ENCODE data around the gene AP3D1.

AP3D1 gene

GRCh38 chr19:2081873-2082810 lies 69.2 kb downstream of the AP3D1 start:
- DNase-seq, result no peak

- DNase-seq, result no peak
These were observed 70.9 kb downstream of the AP3D1 start for GRCh38 chr19:2080336-2080988.

DNA sequence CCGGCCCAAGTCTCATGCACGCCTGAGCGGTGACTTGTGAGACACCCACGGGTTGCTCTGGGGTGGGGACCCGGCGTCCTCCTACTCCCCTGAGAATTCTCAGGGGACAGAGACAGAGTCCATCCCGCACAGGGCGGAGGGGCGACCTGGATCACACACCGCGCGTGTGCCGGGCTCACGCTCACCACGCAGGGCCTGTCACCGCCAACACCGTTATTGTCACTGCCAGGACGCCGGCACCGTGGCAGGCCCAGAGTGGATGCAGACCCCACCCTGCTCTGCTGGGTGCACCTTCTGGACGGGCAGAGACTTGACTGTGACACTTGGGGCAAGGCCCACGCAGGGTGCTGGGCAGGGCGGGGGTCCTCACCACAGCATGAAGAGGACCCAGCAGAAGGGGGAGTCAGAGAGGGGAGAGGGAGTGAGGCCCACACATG lies 71.5 kb downstream of the AP3D1 start:
- DNase-seq, result no peak

GRCh38 chr19:2079076-2079864 lies 72.1 kb downstream of the AP3D1 start:
- DNase-seq, result no peak

GRCh38 chr19:2077833-2078619 lies 73.3 kb downstream of the AP3D1 start:
- no peak for DNase-seq

GRCh38 chr19:2077398-2077797 lies 74.0 kb downstream of the AP3D1 start:
- DNase-seq, result no peak

DNA sequence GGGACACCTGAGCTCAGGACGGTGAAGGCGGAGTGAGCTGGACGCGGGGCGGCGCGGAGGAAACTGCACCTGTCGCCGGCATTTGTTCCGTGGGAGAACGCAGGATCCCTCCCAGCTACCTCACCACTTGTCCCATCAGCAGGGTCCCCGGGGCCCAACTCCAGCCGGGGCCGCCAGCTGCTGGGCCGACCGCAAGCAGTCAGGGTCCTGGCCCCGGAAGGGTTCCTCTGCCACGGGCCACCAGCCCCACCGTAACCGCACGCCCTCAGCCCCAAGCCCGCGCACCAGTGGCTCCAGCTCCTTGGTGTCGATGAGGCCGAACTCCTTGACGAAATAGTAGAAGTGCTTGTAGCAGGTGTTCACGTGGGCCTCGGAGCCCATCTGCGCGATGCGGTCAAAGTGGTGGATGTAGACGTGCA lies 74.8 kb downstream of the AP3D1 start:
- no peak for DNase-seq

- DNase-seq, result no peak
These were observed 78.4 kb downstream of the AP3D1 start for GRCh38 chr19:2072757-2073551.

- no peak for DNase-seq
These were observed 80.2 kb downstream of the AP3D1 start for GRCh38 chr19:2070986-2071673.

- DNase-seq, result no peak
These were observed 80.9 kb downstream of the AP3D1 start for GRCh38 chr19:2070436-2070827.

DNA sequence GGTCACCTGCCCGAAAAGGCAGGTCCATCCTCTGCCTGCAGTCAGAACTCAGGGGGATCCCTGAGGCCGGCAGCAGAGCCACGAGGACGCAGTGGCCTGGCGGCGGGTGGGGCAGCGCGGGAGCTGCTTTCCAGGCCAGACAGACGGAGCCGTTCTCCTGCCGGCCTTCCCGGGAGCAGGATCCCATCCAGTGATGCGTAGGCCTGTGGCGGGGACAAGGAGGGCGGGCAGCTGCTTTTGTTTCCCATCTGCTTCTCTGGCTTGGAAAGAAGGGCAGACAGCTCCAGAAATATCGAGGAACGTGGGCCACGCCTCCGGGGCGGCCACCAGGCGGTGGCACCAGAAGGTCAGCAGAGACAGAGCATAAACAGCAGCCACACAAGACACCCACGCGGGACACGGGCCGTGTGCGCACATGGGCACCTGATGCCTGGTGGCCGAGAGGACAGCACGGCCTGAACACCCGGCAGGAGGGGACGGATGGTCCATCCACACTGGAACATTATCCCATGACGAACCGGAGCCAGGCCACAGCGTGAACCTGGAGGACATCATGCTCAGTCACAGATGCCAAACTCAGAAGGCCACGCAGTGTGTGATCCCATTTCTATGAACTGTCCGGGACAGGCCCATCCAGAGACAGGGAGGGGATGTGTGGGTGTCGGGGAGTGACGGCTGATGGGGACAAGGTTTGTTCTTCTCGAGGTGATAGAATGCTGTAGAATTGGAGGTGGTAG lies 86.4 kb downstream of the AP3D1 start:
- DNase-seq, result no peak

GRCh38 chr19:2064395-2064787 lies 87.0 kb downstream of the AP3D1 start:
- DNase-seq, result no peak

DNA sequence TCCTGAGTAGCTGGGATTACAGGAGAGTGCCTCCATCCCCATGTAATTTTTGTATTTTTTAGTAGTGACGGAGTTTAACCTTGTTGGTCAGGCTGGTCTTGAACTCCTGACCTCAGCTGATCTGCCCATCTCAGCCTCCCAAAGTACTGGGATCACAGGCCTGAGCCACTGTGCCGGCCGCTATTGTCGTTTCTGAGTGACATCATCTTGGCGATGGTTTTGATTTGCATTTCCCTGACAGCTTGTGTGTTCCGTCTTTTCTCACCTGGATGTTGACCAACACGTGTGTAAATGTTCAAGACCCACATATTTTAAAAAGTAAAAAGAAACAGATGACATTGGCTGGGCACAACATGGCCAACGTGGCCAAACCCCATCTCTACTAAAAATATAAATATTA lies 87.5 kb downstream of the AP3D1 start:
- DNase-seq, result no peak

GRCh38 chr19:2062770-2063169 lies 88.6 kb downstream of the AP3D1 start:
- no peak for DNase-seq

GRCh38 chr19:2062389-2062729 lies 89.0 kb downstream of the AP3D1 start:
- DNase-seq, result no peak

DNA sequence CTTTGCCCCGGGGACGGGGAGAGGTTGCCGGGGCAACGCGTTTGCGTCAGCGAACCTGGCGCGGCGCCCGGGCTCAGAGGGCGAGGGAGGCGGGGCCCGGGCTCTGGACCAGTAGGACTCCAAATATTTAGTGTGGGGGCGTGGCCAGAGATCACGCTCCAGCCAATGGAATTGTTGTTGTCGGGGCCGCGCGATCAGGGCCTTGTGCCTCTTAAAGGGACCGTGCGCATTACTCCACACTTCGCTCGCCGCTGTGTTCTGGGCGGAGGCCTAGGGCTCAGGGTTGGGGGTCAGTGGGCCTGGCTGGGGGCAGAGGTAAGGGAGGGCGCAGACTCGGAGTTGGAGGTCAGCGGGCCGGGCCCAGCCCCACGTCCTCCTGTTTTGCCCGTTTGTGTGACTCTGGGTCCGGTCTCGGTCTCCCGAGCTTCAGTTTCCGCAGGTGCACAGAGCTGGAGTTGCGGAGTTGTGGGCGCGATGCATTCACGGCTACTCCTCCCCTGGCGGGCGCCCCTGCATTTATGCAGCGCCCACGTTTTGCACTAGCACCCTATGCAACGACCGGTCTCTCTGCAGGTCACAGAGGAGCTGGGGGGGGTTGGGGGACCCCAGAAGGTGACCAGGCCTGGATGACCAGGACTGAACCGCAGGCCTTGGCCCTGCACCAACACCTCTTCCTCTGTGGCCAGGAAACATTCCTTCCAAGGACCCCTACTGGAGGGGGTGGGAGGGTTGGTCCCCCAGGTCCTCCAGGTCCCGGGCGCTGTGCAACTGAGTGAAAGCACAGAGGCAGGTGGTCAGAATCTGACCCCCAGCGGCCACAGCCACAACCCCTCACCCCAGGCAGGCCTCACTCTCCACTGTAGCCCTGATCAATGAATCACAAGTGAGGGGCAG lies 89.6 kb downstream of the AP3D1 start:
- peak; percentile 100 for DNase-seq

DNA sequence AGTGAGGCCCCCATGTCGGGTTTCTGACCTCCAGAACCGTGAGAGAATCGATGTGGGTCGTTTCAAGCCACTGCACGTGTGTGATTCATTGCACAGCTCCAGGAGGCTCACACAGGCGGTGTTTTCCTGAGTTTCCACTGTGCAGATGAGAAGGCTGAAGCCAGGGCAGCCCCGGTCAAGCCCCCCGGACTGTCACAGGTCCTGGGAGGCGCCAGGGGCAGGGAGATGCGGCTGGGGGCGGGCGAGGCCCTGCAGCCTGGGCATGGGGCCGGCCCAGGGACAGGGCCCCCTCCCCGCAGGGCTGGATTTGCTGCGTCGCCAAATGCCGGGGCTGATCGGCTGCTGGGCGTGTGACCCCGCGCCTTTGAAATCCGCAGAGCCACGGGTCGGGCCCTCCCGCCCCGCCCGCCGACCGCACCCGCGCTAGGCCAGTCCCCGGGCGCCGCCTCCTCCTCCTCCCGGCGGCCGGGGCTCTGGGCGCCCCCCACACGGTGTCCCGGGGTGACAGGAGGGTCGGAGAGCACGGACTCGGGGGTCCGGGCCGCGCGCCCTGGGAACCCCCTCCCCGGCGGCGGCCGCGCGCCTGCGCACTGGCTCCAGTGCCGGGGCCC lies 90.4 kb downstream of the AP3D1 start:
- no peak for DNase-seq

- no peak for DNase-seq
These were observed 91.8 kb downstream of the AP3D1 start for GRCh38 chr19:2059422-2060201.

Measured in right forelimb (tissue), 1 donor.